ENCODE measurements around the gene AIF1L. TPM values are rescaled to one million over a fixed set of nuclear protein-coding genes. Genes with fewer than 3 reads are reported as not detected.
"Not testable (repeated sequence)": the region's sequence is repeated elsewhere in the genome, so short reads cannot be mapped to it uniquely, and the experiment has no call there.

The AIF1L gene
- polyA plus RNA-seq, 1 donor, result 7.5 TPM

DNA sequence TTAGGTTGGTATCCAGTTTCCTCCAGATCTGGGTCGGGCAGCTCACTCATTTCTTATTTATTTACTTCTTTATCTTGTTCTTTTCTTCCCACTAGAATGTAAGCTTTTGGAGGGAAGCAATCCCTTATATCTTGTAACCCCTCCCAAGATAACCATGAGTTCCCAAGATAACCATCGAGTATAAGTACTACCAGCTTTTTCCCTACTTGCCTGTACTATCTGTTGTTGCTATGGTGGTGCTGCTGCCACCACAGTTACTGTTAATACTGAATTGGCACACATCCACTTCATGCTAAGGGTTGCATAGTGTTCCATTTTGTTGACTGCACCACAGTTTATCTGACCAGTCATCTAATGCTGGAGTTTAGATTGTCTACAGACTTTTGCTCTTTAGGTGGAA, 48.9 kb downstream of the AIF1L start:
- no peak for DNase-seq
- no peaks in the 10 kb centered on the region for H3K4me1 ChIP-seq (ENCODE audit: control insufficient read depth, insufficient read depth, low read length)
- no peak overlapping the region for H3K27ac ChIP-seq (ENCODE audit: low read length)
- H3K4me3 ChIP-seq (ENCODE audit: low read length), result no peak overlapping the region
- 83% methylated on average over 1 of the region's 2 CpGs for WGBS (ENCODE audit: insufficient coverage, low lambda C conversion rate)
- no peaks in the 10 kb centered on the region for H3K9me3 ChIP-seq (ENCODE audit: control insufficient read depth, low read depth, low read length)
- H3K27me3 ChIP-seq (ENCODE audit: control insufficient read depth, insufficient read depth, low read length), result no peaks in the 10 kb centered on the region
- peaks cover 76% of the 10 kb centered on the region for H3K36me3 ChIP-seq (ENCODE audit: control insufficient read depth, insufficient read depth, low read length)

DNA sequence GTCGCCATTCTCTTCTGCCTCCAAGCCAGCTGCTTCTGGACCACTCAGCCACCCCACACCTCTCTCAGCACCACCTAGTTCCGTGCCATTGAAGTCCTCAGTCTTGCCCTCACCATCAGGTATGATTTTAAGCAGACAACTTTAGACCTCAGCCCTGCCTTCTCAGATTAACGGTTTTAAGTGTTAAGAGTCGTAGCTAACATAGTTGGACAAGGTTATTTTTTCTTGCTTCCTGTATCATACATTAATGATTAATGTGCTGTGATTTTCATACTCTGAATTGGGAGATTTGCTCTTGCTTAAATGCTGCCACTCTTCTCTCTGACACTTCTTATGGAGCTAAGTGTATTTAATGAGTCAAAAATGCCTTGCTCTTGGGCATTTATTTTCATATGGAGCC, 49.9 kb downstream of the AIF1L start:
- H3K27me3 ChIP-seq (ENCODE audit: control insufficient read depth, insufficient read depth, low read length), result no peaks in the 10 kb centered on the region
- 100% methylated on average over 2 of the region's 4 CpGs for WGBS (ENCODE audit: insufficient coverage, low lambda C conversion rate)
- DNase-seq, result no peak
- no peak overlapping the region for H3K4me3 ChIP-seq (ENCODE audit: low read length)
- no peak overlapping the region for H3K27ac ChIP-seq (ENCODE audit: low read length)
- no peaks in the 10 kb centered on the region for H3K9me3 ChIP-seq (ENCODE audit: control insufficient read depth, low read depth, low read length)
- H3K4me1 ChIP-seq (ENCODE audit: control insufficient read depth, insufficient read depth, low read length), result no peaks in the 10 kb centered on the region
- H3K36me3 ChIP-seq (ENCODE audit: control insufficient read depth, insufficient read depth, low read length), result peaks cover 77% of the 10 kb centered on the region

DNA sequence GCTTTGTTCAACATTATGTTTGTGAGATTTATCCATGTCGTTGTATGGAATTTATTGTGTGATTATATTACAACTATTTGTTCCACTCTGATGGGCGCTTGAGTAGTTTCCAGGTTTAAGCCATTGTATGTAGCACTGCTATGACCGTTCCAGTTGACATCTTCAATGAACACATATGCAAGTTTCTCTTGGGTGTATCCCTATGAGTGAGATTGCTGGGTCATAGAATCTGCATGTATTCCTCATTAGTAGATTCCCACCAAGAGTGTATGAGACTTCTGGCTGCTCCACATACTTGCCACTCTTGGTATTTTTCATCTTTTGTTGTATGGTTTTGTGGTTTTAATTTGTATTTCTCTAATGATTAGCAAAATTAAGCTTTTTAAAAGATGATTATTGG, 51.9 kb downstream of the AIF1L start:
- H3K27me3 ChIP-seq (ENCODE audit: control insufficient read depth, insufficient read depth, low read length), result no peaks in the 10 kb centered on the region
- no peaks in the 10 kb centered on the region for H3K4me1 ChIP-seq (ENCODE audit: control insufficient read depth, insufficient read depth, low read length)
- no peaks in the 10 kb centered on the region for H3K9me3 ChIP-seq (ENCODE audit: control insufficient read depth, low read depth, low read length)
- no peak overlapping the region for H3K27ac ChIP-seq (ENCODE audit: low read length)
- peaks cover 86% of the 10 kb centered on the region for H3K36me3 ChIP-seq (ENCODE audit: control insufficient read depth, insufficient read depth, low read length)
- H3K4me3 ChIP-seq (ENCODE audit: low read length), result no peak overlapping the region
- WGBS (ENCODE audit: insufficient coverage, low lambda C conversion rate), result no CpG with 5 or more reads among the region's 3 CpGs
- no peak for DNase-seq

DNA sequence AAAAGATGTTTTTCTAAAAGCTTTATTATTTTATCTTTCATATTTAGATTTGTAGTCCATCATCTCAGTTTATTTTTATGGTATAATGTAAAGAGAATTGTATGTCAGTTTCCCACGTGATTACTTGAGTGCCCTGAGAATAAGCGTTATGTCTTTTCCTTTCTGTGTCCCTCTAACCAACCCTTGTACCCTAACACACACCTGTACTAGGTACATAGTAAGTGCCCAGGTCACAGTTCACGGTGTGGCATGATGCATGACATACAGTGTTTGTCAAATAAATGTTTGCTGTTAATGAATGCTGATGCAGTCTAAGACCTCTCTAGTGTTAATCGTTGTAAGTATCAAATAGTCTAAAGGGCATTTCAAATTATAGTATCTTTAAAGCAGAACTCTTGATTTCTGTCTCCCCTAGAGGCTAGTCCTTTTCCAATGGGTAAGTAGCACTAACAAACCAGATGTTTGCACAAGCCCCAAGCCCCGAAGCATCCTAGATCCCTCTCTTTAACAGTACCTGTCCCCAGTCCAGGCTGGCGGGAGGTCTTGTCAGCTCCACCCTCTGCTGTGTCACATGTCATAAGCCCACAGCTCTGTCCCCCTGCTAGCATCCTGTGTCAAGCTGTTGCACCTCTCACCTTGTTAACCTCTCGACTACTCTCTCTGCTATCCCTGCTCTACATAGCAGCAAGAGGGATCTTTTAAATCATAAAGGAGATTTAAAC, 52.8 kb downstream of the AIF1L start:
- Histone ChIP-seq H3K27ac (ENCODE audit: low read length) (no peak overlapping the region), H3K4me1 (ENCODE audit: control insufficient read depth, insufficient read depth, low read length) (no peaks in the 10 kb centered on the region), H3K4me3 (ENCODE audit: low read length) (no peak overlapping the region), H3K27me3 (ENCODE audit: control insufficient read depth, insufficient read depth, low read length) (no peaks in the 10 kb centered on the region), H3K9me3 (ENCODE audit: control insufficient read depth, low read depth, low read length) (no peaks in the 10 kb centered on the region), H3K36me3 (ENCODE audit: control insufficient read depth, insufficient read depth, low read length) (peaks cover 85% of the 10 kb centered on the region)
- no CpG with 5 or more reads among the region's 7 CpGs for WGBS (ENCODE audit: insufficient coverage, low lambda C conversion rate)
- no peak for DNase-seq

DNA sequence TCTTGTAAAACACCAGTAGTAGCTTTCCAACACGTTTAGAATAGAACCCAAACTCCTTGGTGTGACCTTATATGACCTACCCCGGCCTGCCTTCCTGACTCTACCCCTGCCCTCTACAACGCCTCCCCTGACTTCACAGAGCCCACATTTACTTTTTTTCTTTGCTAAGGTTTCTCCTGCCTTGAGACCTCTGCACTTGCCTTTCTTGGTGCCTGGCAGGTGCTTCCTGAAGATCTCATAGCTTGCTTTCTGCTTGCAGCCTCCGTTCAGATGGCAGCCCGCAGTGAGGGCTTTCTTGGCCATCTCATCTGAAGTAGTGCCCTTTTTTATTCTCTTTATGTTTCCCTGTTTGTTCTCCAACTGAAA, 53.3 kb downstream of the AIF1L start:
- H3K36me3 ChIP-seq (ENCODE audit: control insufficient read depth, insufficient read depth, low read length), result peaks cover 83% of the 10 kb centered on the region

DNA sequence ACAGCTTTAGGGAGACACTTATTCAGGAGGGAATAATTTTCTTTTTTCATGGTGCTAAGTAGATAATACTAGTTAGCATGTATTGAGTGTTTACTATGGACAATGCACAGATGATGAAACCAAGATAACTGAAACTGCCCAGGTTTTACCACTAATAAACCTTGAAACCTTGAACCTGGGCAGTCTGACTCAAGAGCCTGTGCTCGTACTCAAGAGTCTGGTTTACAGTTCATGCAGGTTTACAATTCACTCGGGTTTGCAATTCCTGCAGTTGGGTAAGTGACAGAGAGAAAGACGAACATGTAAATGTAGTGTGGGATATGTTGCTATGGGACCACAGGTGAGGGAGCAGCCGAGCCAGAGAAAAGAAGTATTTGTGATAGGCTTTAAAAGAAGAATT, 57.3 kb downstream of the AIF1L start:
- no CpG with 5 or more reads among the region's 4 CpGs for WGBS (ENCODE audit: insufficient coverage, low lambda C conversion rate)
- Histone ChIP-seq H3K36me3 (ENCODE audit: control insufficient read depth, insufficient read depth, low read length) (peaks cover 58% of the 10 kb centered on the region), H3K4me1 (ENCODE audit: control insufficient read depth, insufficient read depth, low read length) (no peaks in the 10 kb centered on the region)

More for the DNA sequence above, 53.3 kb downstream of the AIF1L start:
- no peak for DNase-seq
- no peak overlapping the region for H3K27ac ChIP-seq (ENCODE audit: low read length)
- no peak overlapping the region for H3K4me3 ChIP-seq (ENCODE audit: low read length)
- WGBS (ENCODE audit: insufficient coverage, low lambda C conversion rate), result no CpG with 5 or more reads among the region's 5 CpGs
- H3K27me3 ChIP-seq (ENCODE audit: control insufficient read depth, insufficient read depth, low read length), result no peaks in the 10 kb centered on the region
- no peaks in the 10 kb centered on the region for H3K4me1 ChIP-seq (ENCODE audit: control insufficient read depth, insufficient read depth, low read length)
- no peaks in the 10 kb centered on the region for H3K9me3 ChIP-seq (ENCODE audit: control insufficient read depth, low read depth, low read length)

DNA sequence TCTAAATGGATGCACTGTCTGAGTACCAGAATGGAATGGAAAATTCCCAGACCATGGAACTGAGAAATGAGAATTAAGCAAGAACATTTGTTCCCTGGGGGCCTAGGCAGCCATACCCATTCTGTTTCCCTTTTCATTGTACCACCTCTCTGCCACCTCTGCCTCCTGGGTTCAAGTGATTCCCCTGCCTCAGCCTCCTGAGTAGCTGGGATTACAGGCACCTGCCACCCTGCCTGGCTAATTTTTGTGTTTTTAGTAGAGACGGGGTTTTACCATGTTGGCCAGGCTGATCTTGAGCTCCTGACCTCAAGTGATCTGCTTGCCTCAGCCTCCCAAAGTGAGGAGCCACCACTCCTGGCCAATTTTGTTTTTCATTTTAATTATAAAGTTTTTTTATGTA, 62.3 kb downstream of the AIF1L start:
- no CpG with 5 or more reads among the region's 1 CpG for WGBS (ENCODE audit: insufficient coverage, low lambda C conversion rate)

More for the DNA sequence above, 57.3 kb downstream of the AIF1L start:
- Histone ChIP-seq H3K9me3 (ENCODE audit: control insufficient read depth, low read depth, low read length) (no peaks in the 10 kb centered on the region), H3K27ac (ENCODE audit: low read length) (peak overlapping the region; percentile 75), H3K4me3 (ENCODE audit: low read length) (no peak overlapping the region), H3K27me3 (ENCODE audit: control insufficient read depth, insufficient read depth, low read length) (no peaks in the 10 kb centered on the region)
- DNase-seq, result peak; percentile 60 to 65

DNA sequence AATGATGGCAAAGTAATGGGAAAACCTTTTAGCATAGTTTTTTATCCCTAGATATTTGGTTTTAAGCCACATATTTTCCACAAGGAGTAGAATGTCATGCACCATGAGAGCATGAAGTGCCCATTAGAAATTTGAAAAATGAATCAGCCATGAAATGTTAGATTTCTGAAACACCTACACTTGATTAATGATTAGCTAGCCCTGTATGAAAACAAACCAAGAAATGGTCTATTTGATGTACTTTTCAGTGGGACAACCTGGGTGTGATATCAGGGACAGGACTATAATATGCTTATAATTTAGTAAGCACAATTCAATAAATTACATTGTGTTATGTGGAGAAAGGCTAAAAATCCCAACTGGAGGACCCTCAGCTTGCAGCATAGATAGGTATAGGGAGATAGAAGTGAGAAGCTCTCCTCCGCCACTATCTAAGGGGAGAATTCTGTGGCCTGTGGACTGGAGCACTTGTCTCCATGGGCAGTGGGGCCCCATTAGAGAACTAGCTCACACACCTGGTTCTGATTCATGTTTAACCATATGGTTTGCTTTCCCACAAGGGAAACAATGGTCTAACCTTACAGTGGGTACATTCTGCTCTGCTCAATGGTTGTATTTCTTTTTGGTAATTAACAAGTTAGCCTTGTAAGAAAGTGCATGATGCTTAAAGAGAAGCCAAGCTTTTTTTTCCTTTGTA, 64.2 kb downstream of the AIF1L start:
- H3K36me3 ChIP-seq (ENCODE audit: control insufficient read depth, insufficient read depth, low read length), result peaks cover 55% of the 10 kb centered on the region
- DNase-seq, result no peak
- no peak overlapping the region for H3K27ac ChIP-seq (ENCODE audit: low read length)
- H3K9me3 ChIP-seq (ENCODE audit: control insufficient read depth, low read depth, low read length), result no peaks in the 10 kb centered on the region
- H3K4me3 ChIP-seq (ENCODE audit: low read length), result no peak overlapping the region
- H3K4me1 ChIP-seq (ENCODE audit: control insufficient read depth, insufficient read depth, low read length), result no peaks in the 10 kb centered on the region
- no peaks in the 10 kb centered on the region for H3K27me3 ChIP-seq (ENCODE audit: control insufficient read depth, insufficient read depth, low read length)
- no CpG with 5 or more reads among the region's 1 CpG for WGBS (ENCODE audit: insufficient coverage, low lambda C conversion rate)

More for the DNA sequence above, 62.3 kb downstream of the AIF1L start:
- not testable (repeated sequence) for H3K4me1 ChIP-seq (ENCODE audit: control insufficient read depth, insufficient read depth, low read length); H3K27me3 ChIP-seq (ENCODE audit: control insufficient read depth, insufficient read depth, low read length); DNase-seq; H3K27ac ChIP-seq (ENCODE audit: low read length); H3K9me3 ChIP-seq (ENCODE audit: control insufficient read depth, low read depth, low read length); H3K4me3 ChIP-seq (ENCODE audit: low read length)
- H3K36me3 ChIP-seq (ENCODE audit: control insufficient read depth, insufficient read depth, low read length), result peaks cover 50% of the 10 kb centered on the region

DNA sequence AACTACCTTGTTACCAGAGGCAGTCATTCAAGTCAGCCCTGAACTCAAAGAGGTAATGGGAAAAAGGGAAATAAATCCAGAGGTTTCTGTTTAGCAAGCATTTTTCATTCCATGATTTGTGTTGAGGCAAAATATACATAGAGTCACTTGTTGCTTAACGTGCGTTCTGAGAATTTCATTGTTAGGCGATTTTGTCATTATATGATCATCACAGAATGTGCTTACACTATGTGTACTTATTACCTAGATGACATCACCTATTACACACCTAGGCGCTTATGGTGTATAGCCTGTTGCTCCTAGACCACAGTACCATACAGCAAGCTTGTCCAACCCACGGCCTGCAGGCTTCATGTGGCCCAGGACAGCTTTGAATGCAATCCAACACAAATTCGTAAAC, 65.3 kb downstream of the AIF1L start:
- Histone ChIP-seq H3K36me3 (ENCODE audit: control insufficient read depth, insufficient read depth, low read length) (peaks cover 60% of the 10 kb centered on the region), H3K4me3 (ENCODE audit: low read length) (no peak overlapping the region), H3K4me1 (ENCODE audit: control insufficient read depth, insufficient read depth, low read length) (no peaks in the 10 kb centered on the region), H3K27me3 (ENCODE audit: control insufficient read depth, insufficient read depth, low read length) (no peaks in the 10 kb centered on the region), H3K9me3 (ENCODE audit: control insufficient read depth, low read depth, low read length) (no peaks in the 10 kb centered on the region), H3K27ac (ENCODE audit: low read length) (no peak overlapping the region)
- WGBS (ENCODE audit: insufficient coverage, low lambda C conversion rate), result 100% methylated on average over 2 of the region's 6 CpGs
- DNase-seq, result no peak

DNA sequence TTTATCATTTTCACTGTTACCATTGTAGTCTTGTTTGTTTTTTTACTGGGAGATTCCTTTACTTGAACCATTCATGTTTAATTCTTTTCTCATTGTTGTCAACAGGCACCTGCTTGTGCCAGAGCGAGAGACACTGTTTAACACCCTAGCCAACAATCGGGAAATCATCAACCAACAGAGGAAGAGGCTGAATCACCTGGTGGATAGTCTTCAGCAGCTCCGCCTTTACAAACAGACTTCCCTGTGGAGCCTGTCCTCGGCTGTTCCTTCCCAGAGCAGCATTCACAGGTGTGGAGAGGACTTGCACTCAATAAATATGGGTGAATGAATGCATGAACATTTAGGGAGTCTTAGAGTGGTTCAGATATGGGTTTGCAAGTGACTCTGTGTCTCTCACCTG, 66.6 kb downstream of the AIF1L start:
- no peak overlapping the region for H3K4me3 ChIP-seq (ENCODE audit: low read length)
- no peak for DNase-seq
- no peaks in the 10 kb centered on the region for H3K9me3 ChIP-seq (ENCODE audit: control insufficient read depth, low read depth, low read length)
- no CpG with 5 or more reads among the region's 4 CpGs for WGBS (ENCODE audit: insufficient coverage, low lambda C conversion rate)
- peaks cover 63% of the 10 kb centered on the region for H3K36me3 ChIP-seq (ENCODE audit: control insufficient read depth, insufficient read depth, low read length)
- no peak overlapping the region for H3K27ac ChIP-seq (ENCODE audit: low read length)
- no peaks in the 10 kb centered on the region for H3K4me1 ChIP-seq (ENCODE audit: control insufficient read depth, insufficient read depth, low read length)
- H3K27me3 ChIP-seq (ENCODE audit: control insufficient read depth, insufficient read depth, low read length), result no peaks in the 10 kb centered on the region

DNA sequence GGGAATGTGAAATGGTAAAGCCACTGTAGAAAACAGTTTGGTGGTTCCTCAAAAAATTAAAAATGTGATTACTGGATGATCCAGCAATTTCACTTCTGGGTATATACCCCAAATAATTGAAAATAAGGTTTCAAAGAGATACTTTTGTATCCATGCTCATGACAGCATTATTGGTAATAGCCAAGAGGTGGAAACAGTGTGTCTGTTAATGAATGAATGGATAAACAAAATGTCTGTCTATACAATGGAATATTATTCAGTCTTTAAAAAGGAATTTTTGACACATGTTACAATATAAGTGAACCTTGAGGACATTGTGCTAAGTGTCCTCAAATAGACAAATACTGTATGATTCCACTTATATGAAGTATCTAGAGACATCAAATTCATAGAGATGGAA, 69.2 kb downstream of the AIF1L start:
- peaks cover 57% of the 10 kb centered on the region for H3K36me3 ChIP-seq (ENCODE audit: control insufficient read depth, insufficient read depth, low read length)
- no peaks in the 10 kb centered on the region for H3K9me3 ChIP-seq (ENCODE audit: control insufficient read depth, low read depth, low read length)
- H3K4me3 ChIP-seq (ENCODE audit: low read length), result no peak overlapping the region
- no peaks in the 10 kb centered on the region for H3K4me1 ChIP-seq (ENCODE audit: control insufficient read depth, insufficient read depth, low read length)
- DNase-seq, result no peak
- H3K27ac ChIP-seq (ENCODE audit: low read length), result no peak overlapping the region
- no peaks in the 10 kb centered on the region for H3K27me3 ChIP-seq (ENCODE audit: control insufficient read depth, insufficient read depth, low read length)

All from large intestine (tissue), 3 donors.